Uterus (tissue), 4 donors: ENCODE data around the gene SNRNP35. TPM values are rescaled to one million over a fixed set of nuclear protein-coding genes. Genes with fewer than 3 reads are reported as not detected.
"Not testable (repeated sequence)": the region's sequence is repeated elsewhere in the genome, so short reads cannot be mapped to it uniquely, and the experiment has no call there.

Experiments
- DNase-seq, 2 donors: peaks; one replicate each; pipeline ENCODE4 v3.0.0-alpha.2; 2019 to 2020
- H3K27ac ChIP-seq, 2 donors: fragments of 200-600 bp; sonication (generic); 1 replicate in 1 of 2; 2 replicates in 1 of 2; pipeline ENCODE4 v1.5.1; 2016 to 2018
- H3K27me3 ChIP-seq, 2 donors: fragments of 200-600 bp; sonication (generic); one replicate each; pipeline ENCODE4 v1.5.1; 2018 to 2019; ENCODE audit warnings: control low read depth in 1 of 2
- H3K36me3 ChIP-seq, 2 donors: fragments of 200-600 bp; sonication (generic); one replicate each; pipeline ENCODE4 v1.5.1; 2019; ENCODE audit warnings: control low read depth in 1 of 2
- H3K4me1 ChIP-seq, 2 donors: fragments of 200-600 bp; sonication (generic); one replicate each; pipeline ENCODE4 v1.5.1; 2018 to 2019; ENCODE audit warnings: control low read depth in 1 of 2
- H3K4me3 ChIP-seq, 2 donors: fragments of 200-600 bp; sonication (generic); 1 replicate in 1 of 2; 2 replicates in 1 of 2; pipeline ENCODE4 v1.5.1; 2018 to 2019; ENCODE audit warnings: mild to moderate bottlenecking in 1 of 2
- H3K9me3 ChIP-seq, 2 donors: fragments of 200-600 bp; sonication (generic); one replicate each; pipeline ENCODE4 v1.5.1; 2019; ENCODE audit warnings: control low read depth in 1 of 2
- POLR2A ChIP-seq, 2 donors: fragments of 450-650 bp; IDR thresholded peaks; one replicate each; pipeline ENCODE4 v1.6.1; 2016; ENCODE audit warnings: antibody characterized with exemption in 2 of 2, mild to moderate bottlenecking in 1 of 2, moderate library complexity in 1 of 2
- intact Hi-C: fragments of 100-400 bp; cut with DNase I; formaldehyde crosslinking; loops from one replicate; pipeline ENCODE4 v1.15.1; 2023; ENCODE audit warnings: low total_unique reads
- total RNA-seq, 4 donors: library from RNA; depleted of rRNA in 3 of 4; stranded (reverse); fragments of >200 nt in 3 of 4; gene quantifications; one replicate each; pipeline versions ENCODE4 v1.1.0 to v1.2.4, GENCODE V29; 2014 to 2023
- TF ChIP-seq, protein P1 (sequence below), 4 experiments: fragments of 200-600 bp in 2 of 4; fragments of 450-650 bp in 2 of 4; sonication (generic) in 2 of 4; IDR thresholded peaks; one replicate each; pipeline ENCODE4 v1.5.1; 2016 to 2019; ENCODE audit warnings: antibody characterized with exemption in 4 of 4, mild to moderate bottlenecking in 2 of 4, moderate library complexity in 1 of 4
- donor health status: DM: yes; HTN: yes; CAD: no.

Gene SNRNP35
- total RNA-seq, 4 donors from 2014 or later: 0.29 to 41.0 (median 24.3) TPM

DNA sequence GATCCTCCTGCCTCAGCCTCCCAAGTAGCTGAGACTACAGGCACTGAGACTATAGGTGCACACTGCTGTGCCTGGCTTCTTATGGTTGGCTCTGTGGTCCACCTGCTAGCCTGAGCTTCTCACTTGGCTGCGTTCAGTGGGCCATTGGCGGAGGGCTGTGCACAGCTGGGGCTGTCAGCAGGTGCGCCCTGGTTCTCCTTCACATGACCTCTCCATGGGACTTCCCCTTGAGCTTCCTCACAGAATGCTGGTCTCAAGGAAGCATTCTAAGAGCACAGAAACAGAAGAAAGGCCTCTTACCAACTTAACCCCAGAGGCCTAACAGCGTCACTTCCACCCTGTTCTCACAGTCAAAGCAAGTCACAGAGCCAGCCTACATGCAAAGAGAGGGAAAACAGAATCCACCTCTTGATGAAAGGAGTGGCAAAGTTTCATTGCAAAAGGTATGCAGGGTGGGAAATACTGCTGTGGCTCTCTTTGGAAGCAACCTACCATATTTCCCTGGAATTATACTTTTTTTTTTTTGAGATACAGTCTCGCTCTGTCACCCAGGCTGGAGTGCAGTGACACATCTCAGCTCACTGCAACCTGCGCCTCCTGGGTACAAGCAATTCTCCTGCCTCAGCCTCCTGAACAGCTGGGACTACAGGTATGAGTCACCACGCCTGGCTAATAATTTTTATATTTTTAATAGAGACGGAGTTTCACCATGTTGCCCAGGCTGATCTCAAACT is 30.7 kb upstream of the SNRNP35 start:
- no peak overlapping the region for H3K4me3 ChIP-seq
- no peaks in the 10 kb centered on the region for H3K9me3 ChIP-seq
- intact Hi-C loops: no loop called here
- no peaks in the 10 kb centered on the region for H3K36me3 ChIP-seq
- H3K4me1 ChIP-seq: no peaks in the 10 kb centered on the region
- H3K27ac ChIP-seq: no peak overlapping the region
- no peaks in the 10 kb centered on the region for H3K27me3 ChIP-seq
- TF ChIP-seq, protein P1, sequence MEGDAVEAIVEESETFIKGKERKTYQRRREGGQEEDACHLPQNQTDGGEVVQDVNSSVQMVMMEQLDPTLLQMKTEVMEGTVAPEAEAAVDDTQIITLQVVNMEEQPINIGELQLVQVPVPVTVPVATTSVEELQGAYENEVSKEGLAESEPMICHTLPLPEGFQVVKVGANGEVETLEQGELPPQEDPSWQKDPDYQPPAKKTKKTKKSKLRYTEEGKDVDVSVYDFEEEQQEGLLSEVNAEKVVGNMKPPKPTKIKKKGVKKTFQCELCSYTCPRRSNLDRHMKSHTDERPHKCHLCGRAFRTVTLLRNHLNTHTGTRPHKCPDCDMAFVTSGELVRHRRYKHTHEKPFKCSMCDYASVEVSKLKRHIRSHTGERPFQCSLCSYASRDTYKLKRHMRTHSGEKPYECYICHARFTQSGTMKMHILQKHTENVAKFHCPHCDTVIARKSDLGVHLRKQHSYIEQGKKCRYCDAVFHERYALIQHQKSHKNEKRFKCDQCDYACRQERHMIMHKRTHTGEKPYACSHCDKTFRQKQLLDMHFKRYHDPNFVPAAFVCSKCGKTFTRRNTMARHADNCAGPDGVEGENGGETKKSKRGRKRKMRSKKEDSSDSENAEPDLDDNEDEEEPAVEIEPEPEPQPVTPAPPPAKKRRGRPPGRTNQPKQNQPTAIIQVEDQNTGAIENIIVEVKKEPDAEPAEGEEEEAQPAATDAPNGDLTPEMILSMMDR (IDR thresholded peaks at IDR 0.05): no peak
- no peak for TF ChIP-seq POLR2A (IDR thresholded peaks at IDR 0.05)
- DNase-seq: no peak

DNA sequence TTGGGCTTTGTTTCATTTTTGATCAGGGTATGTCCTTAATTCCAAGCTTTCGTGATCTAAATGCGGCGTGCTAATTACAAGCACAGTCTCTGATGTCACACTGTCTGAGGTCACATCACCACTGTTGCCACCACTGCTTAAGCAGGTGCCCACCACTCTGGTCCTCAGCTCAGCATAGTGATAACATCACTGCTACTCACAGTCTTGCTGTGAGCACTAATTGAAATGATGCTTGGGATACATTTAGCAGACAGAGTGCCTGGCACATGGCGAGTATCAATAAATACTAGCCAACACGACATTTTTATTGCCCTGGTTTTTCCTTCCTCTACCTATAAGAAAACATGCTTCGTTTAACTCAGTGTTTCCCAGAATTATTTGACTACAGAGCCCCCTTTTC is 29.3 kb upstream of the SNRNP35 start:
- no peak overlapping the region for H3K4me3 ChIP-seq
- no peaks in the 10 kb centered on the region for H3K36me3 ChIP-seq
- no peaks in the 10 kb centered on the region for H3K4me1 ChIP-seq
- no peak overlapping the region for H3K27ac ChIP-seq
- no peak for TF ChIP-seq POLR2A (IDR thresholded peaks at IDR 0.05)
- no peak for DNase-seq
- H3K27me3 ChIP-seq: no peaks in the 10 kb centered on the region
- no peaks in the 10 kb centered on the region for H3K9me3 ChIP-seq
- intact Hi-C loops: no loop called here

DNA sequence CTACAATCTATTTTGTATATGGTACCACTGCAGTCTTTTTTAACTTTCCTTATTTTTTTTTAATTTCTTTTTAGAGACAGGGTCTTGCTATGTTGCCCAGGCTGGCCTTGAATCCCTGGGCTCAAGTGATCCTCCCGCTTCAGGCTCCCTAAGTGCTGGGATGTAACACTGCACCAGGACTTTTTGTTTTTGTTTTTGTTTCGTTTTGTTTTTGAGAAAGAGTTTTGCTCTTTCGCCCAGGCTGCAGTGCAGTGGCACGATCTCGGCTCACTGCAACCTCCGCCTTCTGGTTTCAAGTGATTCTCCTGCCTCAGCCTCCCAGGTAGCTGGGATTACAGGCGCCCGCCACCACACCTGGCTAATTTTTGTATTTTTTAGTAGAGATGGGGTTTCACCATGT is 28.8 kb upstream of the SNRNP35 start:
- H3K27me3 ChIP-seq, H3K27ac ChIP-seq, H3K36me3 ChIP-seq, H3K9me3 ChIP-seq, intact Hi-C loops, DNase-seq, H3K4me1 ChIP-seq, H3K4me3 ChIP-seq: not testable (repeated sequence)

DNA sequence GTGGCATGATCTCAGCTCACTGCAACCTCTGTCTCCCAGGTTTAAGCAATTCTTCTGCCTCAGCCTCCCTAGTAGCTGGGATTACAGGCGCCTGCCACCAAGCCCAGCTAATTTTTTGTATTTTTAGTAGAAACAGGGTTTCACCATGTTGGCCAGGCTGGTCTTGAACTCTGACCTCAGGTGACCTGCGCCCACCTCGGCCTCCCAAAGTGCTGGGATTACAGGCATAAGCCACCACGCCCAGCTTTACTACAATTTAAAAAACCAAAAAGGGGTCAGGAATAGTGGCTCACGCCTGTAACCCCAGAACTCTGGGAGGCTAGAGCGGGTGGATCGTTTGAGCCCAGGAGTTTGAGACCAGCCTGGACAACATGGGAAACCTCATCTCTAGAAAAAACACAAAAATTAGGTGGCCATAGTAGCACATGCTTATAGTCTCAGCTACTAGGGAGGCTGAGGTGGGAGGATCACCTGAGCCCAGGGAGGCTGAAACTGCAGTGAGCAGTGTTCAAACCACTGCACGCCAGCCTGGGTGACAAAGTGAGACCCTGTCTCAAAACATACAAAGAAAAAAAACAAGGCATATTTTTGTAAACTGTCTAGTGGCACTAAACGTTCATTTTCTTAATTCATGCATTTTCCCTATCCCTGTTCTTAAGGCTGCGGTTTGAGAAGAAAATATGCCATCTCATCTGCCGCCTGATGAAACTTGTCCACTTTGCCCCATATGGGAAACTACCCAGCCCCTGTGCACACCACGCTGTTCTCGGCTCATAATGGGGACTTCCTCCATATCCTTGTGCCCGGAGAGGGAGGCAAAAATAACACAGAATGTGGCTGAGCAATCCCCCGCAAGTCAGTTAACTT is 25.8 kb upstream of the SNRNP35 start:
- H3K4me3 ChIP-seq, H3K36me3 ChIP-seq, H3K9me3 ChIP-seq, DNase-seq, intact Hi-C loops, H3K27me3 ChIP-seq: not testable (repeated sequence)
- peaks cover 9 to 13% of the 10 kb centered on the region in 2 donors for H3K4me1 ChIP-seq
- peak overlapping the region in 1 of 2 donors; percentile 29 for H3K27ac ChIP-seq

DNA sequence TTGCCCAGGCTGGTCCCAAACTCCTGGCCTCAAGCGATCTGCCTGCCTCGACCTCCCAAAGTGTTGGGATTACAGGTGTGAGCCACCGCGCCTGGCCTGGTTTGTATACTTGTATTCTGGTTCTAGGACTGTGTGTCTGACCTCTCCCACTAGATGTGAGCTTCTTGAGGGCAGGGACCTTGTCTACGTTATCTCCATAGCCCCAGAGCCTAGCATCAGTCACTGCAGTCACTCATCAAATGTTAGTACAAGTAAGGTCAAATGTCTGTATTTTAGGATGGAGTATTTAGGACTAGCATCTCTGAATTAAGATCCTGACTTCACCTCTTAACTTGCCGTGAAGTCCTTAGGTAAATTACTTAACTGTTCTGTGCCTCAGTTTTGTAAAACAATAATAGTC is 24.3 kb upstream of the SNRNP35 start:
- DNase-seq: no peak
- H3K4me1 ChIP-seq: peaks cover 9 to 13% of the 10 kb centered on the region in 2 donors
- intact Hi-C loops: no loop called here
- peak overlapping the region; percentile 3 to 44 for H3K27ac ChIP-seq
- H3K9me3 ChIP-seq: no peaks in the 10 kb centered on the region
- H3K27me3 ChIP-seq: no peaks in the 10 kb centered on the region
- H3K4me3 ChIP-seq: no peak overlapping the region
- TF ChIP-seq POLR2A (IDR thresholded peaks at IDR 0.05): no peak
- TF ChIP-seq, protein P1 (IDR thresholded peaks at IDR 0.05): no peak
- H3K36me3 ChIP-seq: no peaks in the 10 kb centered on the region

DNA sequence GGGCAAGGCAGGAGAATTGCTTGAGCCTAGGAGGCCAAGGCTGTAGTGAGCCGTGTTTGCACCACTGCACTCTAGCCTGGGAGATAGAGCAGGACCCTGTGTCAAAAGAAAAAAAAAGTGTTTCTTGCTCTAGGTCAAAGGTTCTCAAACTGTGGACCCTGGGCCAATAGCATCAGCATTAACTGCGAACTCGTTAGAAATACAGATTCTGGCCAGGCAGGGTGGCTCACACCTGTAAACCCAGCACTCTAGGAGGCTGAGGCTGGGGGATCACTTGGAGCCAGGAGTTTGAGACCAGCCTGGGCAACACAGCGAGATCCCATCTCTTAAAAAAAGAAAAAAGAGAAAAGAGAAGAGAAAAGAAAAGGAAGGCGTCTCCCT is 22.3 kb upstream of the SNRNP35 start:
- peaks cover 9 to 13% of the 10 kb centered on the region in 2 donors for H3K4me1 ChIP-seq
- DNase-seq: no peak
- intact Hi-C loops: no loop called here
- H3K4me3 ChIP-seq: peak overlapping the region; percentile 80 to 83
- H3K36me3 ChIP-seq: no peaks in the 10 kb centered on the region
- no peaks in the 10 kb centered on the region for H3K27me3 ChIP-seq
- H3K9me3 ChIP-seq: no peaks in the 10 kb centered on the region
- no peak for TF ChIP-seq POLR2A (IDR thresholded peaks at IDR 0.05)
- TF ChIP-seq, protein P1 (IDR thresholded peaks at IDR 0.05): no peak
- peak overlapping the region; percentile 74 to 83 for H3K27ac ChIP-seq
